Astrocyte (in vitro differentiated cells and primary cell): ENCODE measurements around the gene ZNF862. TPM values are rescaled to one million over a fixed set of nuclear protein-coding genes. Genes with fewer than 3 reads are reported as not detected.

Source experiments
- DNase-seq: peaks from one replicate; pipeline ENCODE4 v3.0.0-alpha.2; 2010; ENCODE audit warnings: low read depth
- FAIRE-seq: peaks from 2 replicates; lab custom pipeline; 2011; peaks lifted over from hg19 to GRCh38; lab: Jason Lieb, UNC
- H2AFZ ChIP-seq: 2 replicates; pipeline ENCODE4 v1.6.0; 2012; ENCODE audit warnings: low read depth, low read length, inconsistent platforms
- H3K27ac ChIP-seq: 2 replicates; pipeline ENCODE4 v1.5.1; 2011; ENCODE audit warnings: low read depth, low read length, inconsistent platforms
- H3K27me3 ChIP-seq: 2 replicates; pipeline ENCODE4 v1.6.0; 2011; ENCODE audit warnings: low read length, inconsistent platforms; ENCODE audit not compliant: insufficient read depth
- H3K36me3 ChIP-seq: 2 replicates; pipeline ENCODE4 v1.5.1; 2011; ENCODE audit warnings: low read length, inconsistent platforms; ENCODE audit not compliant: insufficient read depth
- H3K4me1 ChIP-seq: 2 replicates; pipeline ENCODE4 v1.5.1; 2011; ENCODE audit warnings: low read length, inconsistent platforms; ENCODE audit not compliant: insufficient read depth
- H3K4me2 ChIP-seq: 2 replicates; pipeline ENCODE4 v1.6.0; 2012; ENCODE audit warnings: low read length, inconsistent platforms
- H3K4me3 ChIP-seq: 2 replicates; pipeline ENCODE4 v1.5.1; 2011; ENCODE audit warnings: low read depth, mild to moderate bottlenecking, low read length, inconsistent platforms; ENCODE audit not compliant: insufficient read depth
- H3K79me2 ChIP-seq: 2 replicates; pipeline ENCODE4 v1.6.0; 2012; ENCODE audit warnings: mild to moderate bottlenecking, low read length, inconsistent platforms; ENCODE audit not compliant: insufficient read depth
- H3K9ac ChIP-seq: 2 replicates; pipeline ENCODE4 v1.6.0; 2012; ENCODE audit warnings: mild to moderate bottlenecking, low read length, inconsistent platforms
- H3K9me3 ChIP-seq: 2 replicates; pipeline ENCODE4 v1.5.1; 2012; ENCODE audit warnings: low read depth, mild to moderate bottlenecking, low read length, inconsistent platforms; ENCODE audit not compliant: insufficient read depth
- H4K20me1 ChIP-seq: 2 replicates; pipeline ENCODE4 v1.6.0; 2012; ENCODE audit warnings: low read length, inconsistent platforms; ENCODE audit not compliant: insufficient read depth
- H3K27ac Mint-ChIP-seq: one replicate; pipeline ENCODE4 v1.8.0; 2021; ENCODE audit warnings: mild to moderate bottlenecking, mixed read lengths; ENCODE audit not compliant: unreplicated experiment
- H3K27me3 Mint-ChIP-seq: one replicate; pipeline ENCODE4 v1.8.0; 2021; ENCODE audit warnings: low read depth, mixed read lengths; ENCODE audit not compliant: unreplicated experiment
- H3K36me3 Mint-ChIP-seq: one replicate; pipeline ENCODE4 v1.8.0; 2021; ENCODE audit warnings: low read depth, mixed read lengths; ENCODE audit not compliant: unreplicated experiment
- H3K4me1 Mint-ChIP-seq: one replicate; pipeline ENCODE4 v1.8.0; 2021; ENCODE audit warnings: low read depth, mixed read lengths; ENCODE audit not compliant: unreplicated experiment
- H3K4me3 Mint-ChIP-seq: one replicate; pipeline ENCODE4 v1.8.0; 2021; ENCODE audit warnings: mild to moderate bottlenecking, moderate library complexity, mixed read lengths; ENCODE audit not compliant: unreplicated experiment
- H3K9me3 Mint-ChIP-seq: one replicate; pipeline ENCODE4 v1.8.0; 2021; ENCODE audit warnings: mild to moderate bottlenecking, mixed read lengths; ENCODE audit not compliant: unreplicated experiment
- CTCF ChIP-seq: IDR thresholded peaks from 2 replicates; pipeline ENCODE4 v1.5.1; 2011; ENCODE audit warnings: low read depth, mild to moderate bottlenecking, inconsistent platforms, low read length, moderate library complexity; ENCODE audit not compliant: insufficient read depth
- EZH2 ChIP-seq: IDR thresholded peaks from 2 replicates; pipeline ENCODE4 v1.6.1; 2012; ENCODE audit warnings: mild to moderate bottlenecking, low read length, inconsistent platforms; ENCODE audit not compliant: insufficient read depth
- total RNA-seq: library from RNA; stranded (reverse); gene quantifications from 2 replicates; pipeline ENCODE4 v1.2.1, GENCODE V29; 2021

The ZNF862 gene
- total RNA-seq, 1 donor from 2014 or later = 13.2 TPM

GRCh38 chr7:149790754-149791360 is 47.3 kb upstream of the ZNF862 start:
- H3K79me2 ChIP-seq = no peaks in the 10 kb centered on the region
- H3K27me3 ChIP-seq = peaks cover 16% of the 10 kb centered on the region
- no peaks in the 10 kb centered on the region for H4K20me1 ChIP-seq
- no peak overlapping the region for H2AFZ ChIP-seq
- Mint-ChIP-seq H3K9me3 (no peaks in the 10 kb centered on the region), H3K4me1 (peaks cover 1% of the 10 kb centered on the region), H3K36me3 (peaks cover 3% of the 10 kb centered on the region), H3K27ac (no peak overlapping the region), H3K4me3 (no peak overlapping the region), H3K27me3 (peaks cover 71% of the 10 kb centered on the region)
- TF ChIP-seq EZH2 = no peak
- TF ChIP-seq CTCF = no peak
- H3K9me3 ChIP-seq = no peaks in the 10 kb centered on the region
- H3K4me1 ChIP-seq = no peaks in the 10 kb centered on the region
- no peaks in the 10 kb centered on the region for H3K36me3 ChIP-seq
- no peak overlapping the region for H3K9ac ChIP-seq
- DNase-seq (no peak), FAIRE-seq (no peak)
- no peak overlapping the region for H3K27ac ChIP-seq
- no peak overlapping the region for H3K4me2 ChIP-seq
- H3K4me3 ChIP-seq = no peak overlapping the region

GRCh38 chr7:149791411-149792219 is 46.6 kb upstream of the ZNF862 start:
- Histone ChIP-seq H3K4me1 (no peaks in the 10 kb centered on the region), H3K4me3 (no peak overlapping the region), H3K27ac (no peak overlapping the region), H3K79me2 (no peaks in the 10 kb centered on the region), H3K9ac (no peak overlapping the region), H3K27me3 (peaks cover 16% of the 10 kb centered on the region), H4K20me1 (no peaks in the 10 kb centered on the region), H3K9me3 (no peaks in the 10 kb centered on the region), H3K4me2 (no peak overlapping the region), H3K36me3 (no peaks in the 10 kb centered on the region), H2AFZ (no peak overlapping the region)
- DNase-seq (no peak), FAIRE-seq (no peak)
- no peak for TF ChIP-seq CTCF
- TF ChIP-seq EZH2 = no peak
- Mint-ChIP-seq H3K9me3 (no peaks in the 10 kb centered on the region), H3K27me3 (peaks cover 64% of the 10 kb centered on the region), H3K27ac (no peak overlapping the region), H3K4me1 (peaks cover 1% of the 10 kb centered on the region), H3K36me3 (peaks cover 3% of the 10 kb centered on the region), H3K4me3 (no peak overlapping the region)

- Mint-ChIP-seq H3K27ac (no peak overlapping the region), H3K9me3 (no peaks in the 10 kb centered on the region), H3K36me3 (peaks cover 3% of the 10 kb centered on the region), H3K27me3 (peaks cover 61% of the 10 kb centered on the region), H3K4me1 (peaks cover 1% of the 10 kb centered on the region), H3K4me3 (no peak overlapping the region)
- no peaks in the 10 kb centered on the region for H4K20me1 ChIP-seq
- no peaks in the 10 kb centered on the region for H3K9me3 ChIP-seq
- peaks cover 16% of the 10 kb centered on the region for H3K27me3 ChIP-seq
- TF ChIP-seq CTCF (no peak), EZH2 (no peak)
- H3K4me2 ChIP-seq = no peak overlapping the region
- no peak overlapping the region for H2AFZ ChIP-seq
- no peaks in the 10 kb centered on the region for H3K4me1 ChIP-seq
- no peak for FAIRE-seq
- H3K4me3 ChIP-seq = no peak overlapping the region
- no peaks in the 10 kb centered on the region for H3K36me3 ChIP-seq
- DNase-seq = no peak
- no peaks in the 10 kb centered on the region for H3K79me2 ChIP-seq
- H3K9ac ChIP-seq = no peak overlapping the region
- no peak overlapping the region for H3K27ac ChIP-seq
Measured at GRCh38 chr7:149792220-149792595, 46.0 kb upstream of the ZNF862 start.
